B cell (primary cell): ENCODE data around the gene VPS45. TPM values are rescaled to one million over a fixed set of nuclear protein-coding genes. Genes with fewer than 3 reads are reported as not detected.

Source experiments
- ATAC-seq: fragments of 200-7000 bp; cut with Tn5 transposase; one replicate; pipeline ENCODE4 v1.10.0; 2021; ENCODE audit warnings: low read depth, mild to moderate bottlenecking, moderate number of reproducible peaks, moderate library complexity
- CTCF ChIA-PET: fragments of 350-600 bp; sonication (Branson Sonifier 250); formaldehyde crosslinking; loops from one replicate; lab custom pipeline; 2021; ENCODE audit warnings: antibody characterized with exemption, inconsistent platforms; lab: Charles Lee
- POLR2A ChIA-PET: fragments of 350-600 bp; sonication (Branson Sonifier 250); formaldehyde crosslinking; loops from one replicate; lab custom pipeline; 2021; ENCODE audit warnings: antibody characterized with exemption; lab: Charles Lee
- DNase-seq: peaks from one replicate; pipeline ENCODE4 v3.0.0; 2013
- H2AFZ ChIP-seq: 2 replicates; pipeline ENCODE4 v1.6.1; 2012; ENCODE audit warnings: mild to moderate bottlenecking, low read depth, low read length; ENCODE audit not compliant: insufficient read depth, poor library complexity, severe bottlenecking
- H3K27ac ChIP-seq, 2 donors: 1 replicate in 1 of 2; 2 replicates in 1 of 2; pipeline ENCODE4 v1.5.1; 2012 to 2013; ENCODE audit warnings: low read length in 2 of 2, mild to moderate bottlenecking in 2 of 2, moderate library complexity in 1 of 2
- H3K27me3 ChIP-seq, 4 experiments: fragments of 200-600 bp in 1 of 4; sonication (generic) in 1 of 4; replicated peaks in 1 of 4; 1 replicate in 2 of 4; 2 replicates in 2 of 4; pipeline versions ENCODE4 v1.6.1 to v1.7.0; 2013 to 2016; ENCODE audit warnings: low read length in 3 of 4, mild to moderate bottlenecking in 2 of 4, mixed read lengths in 1 of 4, moderate library complexity in 1 of 4; ENCODE audit not compliant: insufficient read depth in 4 of 4, control insufficient read depth in 3 of 4; ENCODE audit errors: control extremely low read depth in 1 of 4
- H3K36me3 ChIP-seq, 2 experiments: replicated peaks in 1 of 2; 1 replicate in 1 of 2; 2 replicates in 1 of 2; pipeline versions ENCODE4 v1.6.1 to v1.7.1; 2013; ENCODE audit warnings: low read length in 1 of 2; ENCODE audit not compliant: insufficient read depth in 2 of 2, control insufficient read depth in 1 of 2; ENCODE audit errors: control extremely low read depth in 1 of 2, extremely low read depth in 1 of 2
- H3K4me1 ChIP-seq, 2 donors: fragments of 200-600 bp in 1 of 2; sonication (generic) in 1 of 2; 1 replicate in 1 of 2; 2 replicates in 1 of 2; pipeline versions ENCODE4 v1.5.1 to v1.6.1; 2013 to 2017; ENCODE audit warnings: low read length in 2 of 2; ENCODE audit not compliant: control insufficient read depth in 2 of 2, insufficient read depth in 2 of 2
- H3K4me2 ChIP-seq: replicated peaks from 2 replicates; pipeline ENCODE3; 2012; ENCODE audit warnings: mild to moderate bottlenecking, low read depth, low read length; ENCODE audit not compliant: poor library complexity, severe bottlenecking
- H3K4me3 ChIP-seq, 5 experiments: fragments of 200-600 bp in 1 of 5; sonication (generic) in 1 of 5; 1 replicate in 3 of 5; 2 replicates in 2 of 5; pipeline versions ENCODE4 v1.5.1 to v1.7.0; 2011 to 2016; ENCODE audit warnings: low read length in 4 of 5, mild to moderate bottlenecking in 4 of 5, low read depth in 2 of 5, control low read depth in 1 of 5, moderate library complexity in 1 of 5; ENCODE audit not compliant: insufficient read depth in 1 of 5; ENCODE audit errors: control extremely low read depth in 1 of 5, extremely low read depth in 1 of 5
- H3K79me2 ChIP-seq: fragments of 200-600 bp; sonication (generic); one replicate; pipeline ENCODE4 v1.6.0; 2016; ENCODE audit warnings: low read length; ENCODE audit not compliant: control insufficient read depth, insufficient read depth
- H3K9ac ChIP-seq: fragments of 200-600 bp; sonication (generic); 2 replicates; pipeline ENCODE4 v1.6.1; 2017; ENCODE audit warnings: mild to moderate bottlenecking, low read length, moderate library complexity
- H3K9me3 ChIP-seq, 3 donors: one replicate each; pipeline versions ENCODE4 v1.6.1 to v1.7.1; 2013; ENCODE audit warnings: low read length in 2 of 3; ENCODE audit not compliant: control insufficient read depth in 2 of 3, insufficient read depth in 1 of 3; ENCODE audit errors: control extremely low read depth in 1 of 3
- H4K20me1 ChIP-seq: 2 replicates; pipeline ENCODE4 v1.6.0; 2012; ENCODE audit warnings: mild to moderate bottlenecking, low read length; ENCODE audit not compliant: insufficient read depth, control insufficient read depth, poor library complexity, severe bottlenecking
- H3K27ac Mint-ChIP-seq: one replicate; pipeline ENCODE4 v1.8.0; 2021; ENCODE audit warnings: mixed read lengths
- H3K27me3 Mint-ChIP-seq: one replicate; pipeline ENCODE4 v1.8.0; 2021; ENCODE audit warnings: mixed read lengths
- H3K4me1 Mint-ChIP-seq: one replicate; pipeline ENCODE4 v1.8.0; 2021; ENCODE audit warnings: mixed read lengths
- H3K4me3 Mint-ChIP-seq: one replicate; pipeline ENCODE4 v1.8.0; 2021; ENCODE audit warnings: mixed read lengths
- H3K9me3 Mint-ChIP-seq: one replicate; pipeline ENCODE4 v1.8.0; 2022; ENCODE audit warnings: mixed read lengths; ENCODE audit not compliant: insufficient read depth
- EZH2 ChIP-seq: IDR thresholded peaks from 2 replicates; pipeline ENCODE4 v1.6.1; 2012; ENCODE audit warnings: borderline replicate concordance, low read depth, mild to moderate bottlenecking, moderate library complexity, low read length; ENCODE audit not compliant: insufficient read depth, poor library complexity, severe bottlenecking
- WGBS: methylation state at CpG from one replicate; pipeline ENCODE4 v1.1.5; 2013; ENCODE audit warnings: missing lambda C conversion rate; ENCODE audit not compliant: insufficient coverage; 5-methylcytosine and 5-hydroxymethylcytosine counted together
- intact Hi-C: fragments of 100-400 bp; cut with micrococcal nuclease; formaldehyde crosslinking; loops from one replicate; pipeline ENCODE4 v1.10.0; 2022
- polyA plus RNA-seq: library from polyadenylated mRNA; depleted of rRNA; stranded (reverse); fragments of >200 nt; gene quantifications from 2 replicates; pipeline ENCODE4 v1.2.3, GENCODE V29; 2012
- total RNA-seq, 2 donors: library from RNA; stranded (reverse); fragments of 120-200 nt in 1 of 2; gene quantifications; 1 replicate in 1 of 2; 2 replicates in 1 of 2; pipeline versions ENCODE4 v1.2.3 to v1.2.4, GENCODE V29; 2013 to 2022
- TF ChIP-seq, protein P1 (sequence below): fragments of 200-600 bp; IDR thresholded peaks from one replicate; pipeline ENCODE4 v1.8.0; 2022; ENCODE audit warnings: antibody characterized with exemption, mild to moderate bottlenecking

Gene VPS45
- total and polyA plus RNA-seq, 2 donors (not counting 1 experiment from before 2014, with no cell fraction given), result 23.4 to 49.1 TPM

DNA sequence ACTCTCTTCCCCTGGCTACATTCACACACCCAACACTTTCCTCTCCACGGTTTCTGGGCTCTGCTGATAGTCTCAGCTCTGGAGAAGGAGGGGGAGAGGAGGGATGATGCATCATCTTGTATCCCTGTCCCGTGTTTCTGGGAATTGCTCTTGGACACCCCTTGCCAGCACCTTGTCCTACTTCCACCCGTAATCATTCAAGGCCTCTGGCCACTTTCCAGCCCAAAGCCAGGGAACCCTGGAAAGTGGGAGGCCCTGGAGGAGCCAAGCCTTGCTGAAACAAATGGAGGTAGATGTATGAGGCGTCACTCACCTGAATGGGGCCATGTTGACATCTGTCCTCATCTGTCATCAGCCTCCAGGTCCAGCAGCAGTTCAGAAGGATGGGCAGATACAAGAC lies 86.6 kb downstream of the VPS45 start:
- peak overlapping the region in 1 of 2 donors; percentile 95 for H3K27ac ChIP-seq
- Mint-ChIP-seq H3K9me3 (no peaks in the 10 kb centered on the region), H3K27ac (peak overlapping the region; percentile 84), H3K27me3 (no peaks in the 10 kb centered on the region), H3K4me1 (peaks cover 80% of the 10 kb centered on the region), H3K4me3 (peak overlapping the region; percentile 44)
- H3K27me3 ChIP-seq, result no peaks in the 10 kb centered on the region
- peaks cover 43% of the 10 kb centered on the region for H3K79me2 ChIP-seq
- no peak overlapping the region for H2AFZ ChIP-seq
- H4K20me1 ChIP-seq, result peaks cover 23% of the 10 kb centered on the region
- H3K4me3 ChIP-seq, result no peak overlapping the region
- H3K4me1 ChIP-seq, result peaks cover 58 to 71% of the 10 kb centered on the region in 2 donors
- ATAC-seq (no peak), DNase-seq (no peak)
- TF ChIP-seq, protein P1, sequence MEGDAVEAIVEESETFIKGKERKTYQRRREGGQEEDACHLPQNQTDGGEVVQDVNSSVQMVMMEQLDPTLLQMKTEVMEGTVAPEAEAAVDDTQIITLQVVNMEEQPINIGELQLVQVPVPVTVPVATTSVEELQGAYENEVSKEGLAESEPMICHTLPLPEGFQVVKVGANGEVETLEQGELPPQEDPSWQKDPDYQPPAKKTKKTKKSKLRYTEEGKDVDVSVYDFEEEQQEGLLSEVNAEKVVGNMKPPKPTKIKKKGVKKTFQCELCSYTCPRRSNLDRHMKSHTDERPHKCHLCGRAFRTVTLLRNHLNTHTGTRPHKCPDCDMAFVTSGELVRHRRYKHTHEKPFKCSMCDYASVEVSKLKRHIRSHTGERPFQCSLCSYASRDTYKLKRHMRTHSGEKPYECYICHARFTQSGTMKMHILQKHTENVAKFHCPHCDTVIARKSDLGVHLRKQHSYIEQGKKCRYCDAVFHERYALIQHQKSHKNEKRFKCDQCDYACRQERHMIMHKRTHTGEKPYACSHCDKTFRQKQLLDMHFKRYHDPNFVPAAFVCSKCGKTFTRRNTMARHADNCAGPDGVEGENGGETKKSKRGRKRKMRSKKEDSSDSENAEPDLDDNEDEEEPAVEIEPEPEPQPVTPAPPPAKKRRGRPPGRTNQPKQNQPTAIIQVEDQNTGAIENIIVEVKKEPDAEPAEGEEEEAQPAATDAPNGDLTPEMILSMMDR, result no peak
- TF ChIP-seq EZH2, result no peak
- intact Hi-C loops, result no loop called here
- peak overlapping the region; percentile 10 for H3K9ac ChIP-seq
- ChIA-PET CTCF (interaction anchor here (1.1 kb wide), 1 partner anchor 8 kb away, joined by 3 read pairs; no protein-coding TSS in a partner anchor), POLR2A (no interaction called here)
- no peaks in the 10 kb centered on the region for H3K9me3 ChIP-seq
- 88% methylated on average over 1 of the region's 4 CpGs for WGBS
- H3K36me3 ChIP-seq, result peaks cover 4 to 71% of the 10 kb centered on the region in 2 experiments
- peak overlapping the region; percentile 88 for H3K4me2 ChIP-seq

DNA sequence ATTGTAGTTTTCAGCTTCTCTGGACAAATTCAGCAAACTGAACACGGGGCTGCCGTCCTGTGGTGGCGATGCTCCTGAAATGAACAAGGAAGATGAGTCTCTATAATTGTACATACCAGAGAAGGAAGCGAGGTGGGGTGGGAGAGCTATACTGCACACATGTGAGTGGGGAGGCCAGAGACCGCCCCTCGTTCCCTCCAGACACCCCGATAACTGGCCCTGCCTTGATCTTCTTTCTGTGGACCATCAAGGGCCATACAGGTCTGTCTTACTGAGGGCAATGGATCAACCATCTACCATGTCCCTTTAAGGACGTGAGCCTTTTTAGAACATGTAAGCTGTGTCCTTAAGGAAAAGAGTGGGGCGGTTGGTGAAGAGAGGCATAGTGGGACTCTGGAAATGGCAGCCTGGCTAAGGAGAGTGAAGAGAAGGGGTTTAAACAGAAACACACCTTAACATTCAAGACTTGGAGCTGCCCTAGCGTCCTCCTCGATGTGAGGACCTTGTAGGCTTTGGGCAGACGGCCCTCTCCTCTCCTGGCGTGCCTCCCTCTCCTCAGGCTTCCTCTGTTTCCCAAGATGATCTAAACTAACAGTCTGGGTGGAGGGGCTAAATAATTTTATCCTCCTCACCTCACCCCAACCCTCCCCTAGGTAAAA lies 88.0 kb downstream of the VPS45 start:
- TF ChIP-seq EZH2, result no peak
- TF ChIP-seq, protein P1, result no peak
- ChIA-PET CTCF (interaction anchor here (0.8 to 23.1 kb wide), 5 partner anchors 13 to 193 kb away, joined by 3 to 637 read pairs (median 7); partner anchors contain the start of gene VPS45), POLR2A (interaction anchor here (0.9 kb wide), 1 partner anchor 335 kb away, joined by 7 read pairs; no protein-coding TSS in a partner anchor)
- intact Hi-C loops, result no loop called here
- 99% methylated on average over 7 of the region's 13 CpGs for WGBS
- Histone ChIP-seq H3K9me3 (no peaks in the 10 kb centered on the region), H3K4me2 (no peak overlapping the region), H3K79me2 (peaks cover 40% of the 10 kb centered on the region), H3K4me3 (no peak overlapping the region), H2AFZ (no peak overlapping the region), H3K9ac (no peak overlapping the region), H4K20me1 (peaks cover 23% of the 10 kb centered on the region), H3K27ac (peak overlapping the region; percentile 0 to 95), H3K36me3 (peaks cover 4 to 80% of the 10 kb centered on the region in 2 experiments), H3K27me3 (no peaks in the 10 kb centered on the region), H3K4me1 (peaks cover 68 to 83% of the 10 kb centered on the region in 2 donors)
- H3K4me3 Mint-ChIP-seq, result no peak overlapping the region
- DNase-seq (no peak), ATAC-seq (no peak)
- no peaks in the 10 kb centered on the region for H3K27me3 Mint-ChIP-seq
- peaks cover 92% of the 10 kb centered on the region for H3K4me1 Mint-ChIP-seq
- H3K27ac Mint-ChIP-seq, result peak overlapping the region; percentile 84
- H3K9me3 Mint-ChIP-seq, result no peaks in the 10 kb centered on the region
